Upper lobe of left lung (tissue), 4 donors: Measurements from ENCODE around the gene MN1.

Experiments
- CTCF ChIP-seq, 6 experiments: fragments of 450-650 bp in 4 of 6; fragments of 200-600 bp in 2 of 6; sonication (generic) in 2 of 6; IDR thresholded peaks; one replicate each; pipeline ENCODE4 v1.5.1; 2016 to 2019; ENCODE audit warnings: antibody characterized with exemption in 6 of 6
- POLR2AphosphoS5 ChIP-seq, 2 donors: sonication (generic); formaldehyde crosslinking; IDR thresholded peaks; one replicate each; pipeline ENCODE4 v1.5.1; 2017; ENCODE audit warnings: antibody characterized with exemption in 2 of 2

- TF ChIP-seq CTCF (IDR thresholded peaks at IDR 0.05) (no peak), POLR2AphosphoS5 (IDR thresholded peaks at IDR 0.05) (no peak)
Observed at GRCh38 chr22:27784120-27784475, 17.5 kb downstream of the MN1 start.
